HEK293 (cell line): ENCODE data around the gene TSPO.

Experiments
- REST ChIP-seq: fragments of 450-650 bp; formaldehyde crosslinking; IDR thresholded peaks from 2 replicates; pipeline ENCODE4 v1.5.1; 2016; ENCODE audit warnings: missing biosample characterization, missing genetic modification characterization
- ZFHX2 ChIP-seq: fragments of 450-650 bp; formaldehyde crosslinking; conservative IDR thresholded peaks from 2 replicates; pipeline ENCODE4 v1.5.1; 2016; ENCODE audit warnings: missing biosample characterization, missing genetic modification characterization
- ZNF121 ChIP-seq: fragments of 450-650 bp; formaldehyde crosslinking; IDR thresholded peaks from 2 replicates; pipeline ENCODE4 v1.5.1; 2016; ENCODE audit warnings: missing biosample characterization, missing genetic modification characterization
- ZNF174 ChIP-seq: fragments of 450-650 bp; formaldehyde crosslinking; IDR thresholded peaks from 2 replicates; pipeline ENCODE4 v1.5.0; 2017; ENCODE audit warnings: missing biosample characterization, mild to moderate bottlenecking, missing genetic modification characterization
- ZNF24 ChIP-seq: fragments of 450-650 bp; formaldehyde crosslinking; IDR thresholded peaks from 2 replicates; pipeline ENCODE4 v1.5.1; 2016; ENCODE audit warnings: missing biosample characterization, missing genetic modification characterization
- ZNF274 ChIP-seq, 2 experiments: fragments of 200-500 bp in 1 of 2; fragments of 450-650 bp in 1 of 2; sonication (Bioruptor generic) in 1 of 2; formaldehyde crosslinking in 1 of 2; IDR thresholded peaks; 2 replicates each; pipeline versions ENCODE4 v1.5.1 to v1.6.1; 2014 to 2016; ENCODE audit warnings: borderline replicate concordance in 1 of 2, inconsistent platforms in 1 of 2, low read length in 1 of 2, missing biosample characterization in 1 of 2, missing genetic modification characterization in 1 of 2
- ZNF394 ChIP-seq: fragments of 450-650 bp; formaldehyde crosslinking; IDR thresholded peaks from 2 replicates; pipeline ENCODE4 v1.5.1; 2016; ENCODE audit warnings: missing biosample characterization, missing genetic modification characterization, mild to moderate bottlenecking, moderate library complexity, borderline replicate concordance
- ZNF792 ChIP-seq: fragments of 450-650 bp; formaldehyde crosslinking; IDR thresholded peaks from 2 replicates; pipeline ENCODE4 v1.5.1; 2016; ENCODE audit warnings: missing biosample characterization, missing genetic modification characterization
- ZNF843 ChIP-seq: fragments of 450-650 bp; formaldehyde crosslinking; IDR thresholded peaks from 2 replicates; pipeline ENCODE4 v1.5.1; 2016; ENCODE audit warnings: missing biosample characterization, missing genetic modification characterization
- TF ChIP-seq, protein P1 (sequence below): fragments of 450-650 bp; formaldehyde crosslinking; IDR thresholded peaks from 2 replicates; pipeline ENCODE4 v1.5.1; 2016; ENCODE audit warnings: missing biosample characterization, missing genetic modification characterization

DNA sequence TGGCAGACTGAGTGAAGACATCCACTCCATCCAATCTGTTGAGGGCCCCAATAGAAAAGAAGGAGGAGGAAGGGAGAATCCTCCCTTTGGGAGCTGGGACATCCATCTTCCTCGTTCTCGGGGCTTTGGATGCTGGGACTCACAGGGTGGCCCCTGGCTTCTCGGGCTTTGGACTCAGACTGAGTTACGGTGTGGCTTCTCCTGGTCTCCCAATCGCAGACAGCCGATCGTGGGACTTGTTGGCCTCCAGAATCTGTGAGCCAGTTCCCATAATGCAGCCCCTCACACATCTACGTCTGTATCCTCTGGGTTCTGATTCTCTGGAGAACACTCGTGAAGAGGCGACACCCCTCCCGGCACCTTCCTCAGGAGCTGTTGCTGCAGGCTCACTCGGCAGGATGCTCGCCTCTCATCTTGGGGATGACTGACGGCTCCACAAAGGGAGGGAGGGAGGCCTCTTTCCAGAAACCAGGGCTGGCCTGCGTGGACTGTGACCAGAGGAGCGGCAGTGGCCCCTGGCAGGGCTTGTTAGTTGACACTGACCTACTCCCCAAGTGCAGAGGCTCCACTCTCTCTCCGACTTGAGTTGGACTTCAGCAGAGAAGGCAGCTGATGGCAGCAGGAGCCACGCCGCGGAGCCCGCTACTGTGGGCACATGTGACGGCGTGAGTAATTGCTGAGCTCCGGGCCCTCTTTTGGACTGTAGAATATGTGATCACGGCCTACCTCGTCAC is 50.3 kb downstream of the TSPO start:
- no peak for TF ChIP-seq ZNF174 (tag by site-specific recombination)
- TF ChIP-seq ZNF274 (IDR thresholded peaks at IDR 0.05; ENCODE audit: low read length) = no peak
- no peak for TF ChIP-seq ZNF274 (tag by site-specific recombination; IDR thresholded peaks at IDR 0.05; ENCODE audit: borderline replicate concordance)
- no peak for TF ChIP-seq ZNF24
- TF ChIP-seq ZNF121 (tag by site-specific recombination) = no peak
- no peak for TF ChIP-seq ZNF792
- TF ChIP-seq ZFHX2 (tag by site-specific recombination) = no peak
- TF ChIP-seq, protein P1, sequence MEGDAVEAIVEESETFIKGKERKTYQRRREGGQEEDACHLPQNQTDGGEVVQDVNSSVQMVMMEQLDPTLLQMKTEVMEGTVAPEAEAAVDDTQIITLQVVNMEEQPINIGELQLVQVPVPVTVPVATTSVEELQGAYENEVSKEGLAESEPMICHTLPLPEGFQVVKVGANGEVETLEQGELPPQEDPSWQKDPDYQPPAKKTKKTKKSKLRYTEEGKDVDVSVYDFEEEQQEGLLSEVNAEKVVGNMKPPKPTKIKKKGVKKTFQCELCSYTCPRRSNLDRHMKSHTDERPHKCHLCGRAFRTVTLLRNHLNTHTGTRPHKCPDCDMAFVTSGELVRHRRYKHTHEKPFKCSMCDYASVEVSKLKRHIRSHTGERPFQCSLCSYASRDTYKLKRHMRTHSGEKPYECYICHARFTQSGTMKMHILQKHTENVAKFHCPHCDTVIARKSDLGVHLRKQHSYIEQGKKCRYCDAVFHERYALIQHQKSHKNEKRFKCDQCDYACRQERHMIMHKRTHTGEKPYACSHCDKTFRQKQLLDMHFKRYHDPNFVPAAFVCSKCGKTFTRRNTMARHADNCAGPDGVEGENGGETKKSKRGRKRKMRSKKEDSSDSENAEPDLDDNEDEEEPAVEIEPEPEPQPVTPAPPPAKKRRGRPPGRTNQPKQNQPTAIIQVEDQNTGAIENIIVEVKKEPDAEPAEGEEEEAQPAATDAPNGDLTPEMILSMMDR = no peak
- no peak for TF ChIP-seq ZNF843 (tag by site-specific recombination)
- TF ChIP-seq REST = no peak
- TF ChIP-seq ZNF394 = no peak
